ENCODE data around the gene ZC3H18.

Gene ZC3H18

DNA sequence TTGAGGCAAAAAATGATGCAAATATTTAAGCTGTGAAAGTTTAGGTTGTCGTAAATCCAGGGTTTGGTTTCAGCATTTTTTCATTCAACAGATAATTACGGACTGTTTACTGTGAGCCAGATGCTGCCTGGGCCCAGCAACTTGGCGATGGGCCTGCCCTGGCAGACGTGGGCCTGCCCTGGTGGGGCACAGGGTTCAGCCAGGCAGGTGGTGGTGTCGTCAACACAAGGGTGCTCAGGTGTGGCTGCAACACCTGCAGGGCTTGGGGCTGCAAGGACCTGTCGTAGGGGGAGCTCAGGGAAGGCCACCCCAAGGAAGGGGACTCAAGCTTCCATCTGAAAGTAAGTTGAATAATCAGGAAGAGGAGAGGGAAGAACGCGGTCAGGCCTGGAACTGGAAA is 15.1 kb downstream of the ZC3H18 start:
- Histone ChIP-seq H3K27me3 (ENCODE audit: insufficient read depth, poor library complexity, severe bottlenecking) (no peaks in the 10 kb centered on the region), H3K27ac (replicated peaks) (no peak overlapping the region), H3K4me3 (replicated peaks; ENCODE audit: insufficient read depth, low read length) (no peak overlapping the region)
- DNase-seq (ENCODE audit: low read depth in 1 of 2, low spot score in 1 of 2), result no peak
- TF ChIP-seq GABPA (IDR thresholded peaks at IDR 0.05; ENCODE audit: low read depth), result no peak
- TF ChIP-seq, protein P1, sequence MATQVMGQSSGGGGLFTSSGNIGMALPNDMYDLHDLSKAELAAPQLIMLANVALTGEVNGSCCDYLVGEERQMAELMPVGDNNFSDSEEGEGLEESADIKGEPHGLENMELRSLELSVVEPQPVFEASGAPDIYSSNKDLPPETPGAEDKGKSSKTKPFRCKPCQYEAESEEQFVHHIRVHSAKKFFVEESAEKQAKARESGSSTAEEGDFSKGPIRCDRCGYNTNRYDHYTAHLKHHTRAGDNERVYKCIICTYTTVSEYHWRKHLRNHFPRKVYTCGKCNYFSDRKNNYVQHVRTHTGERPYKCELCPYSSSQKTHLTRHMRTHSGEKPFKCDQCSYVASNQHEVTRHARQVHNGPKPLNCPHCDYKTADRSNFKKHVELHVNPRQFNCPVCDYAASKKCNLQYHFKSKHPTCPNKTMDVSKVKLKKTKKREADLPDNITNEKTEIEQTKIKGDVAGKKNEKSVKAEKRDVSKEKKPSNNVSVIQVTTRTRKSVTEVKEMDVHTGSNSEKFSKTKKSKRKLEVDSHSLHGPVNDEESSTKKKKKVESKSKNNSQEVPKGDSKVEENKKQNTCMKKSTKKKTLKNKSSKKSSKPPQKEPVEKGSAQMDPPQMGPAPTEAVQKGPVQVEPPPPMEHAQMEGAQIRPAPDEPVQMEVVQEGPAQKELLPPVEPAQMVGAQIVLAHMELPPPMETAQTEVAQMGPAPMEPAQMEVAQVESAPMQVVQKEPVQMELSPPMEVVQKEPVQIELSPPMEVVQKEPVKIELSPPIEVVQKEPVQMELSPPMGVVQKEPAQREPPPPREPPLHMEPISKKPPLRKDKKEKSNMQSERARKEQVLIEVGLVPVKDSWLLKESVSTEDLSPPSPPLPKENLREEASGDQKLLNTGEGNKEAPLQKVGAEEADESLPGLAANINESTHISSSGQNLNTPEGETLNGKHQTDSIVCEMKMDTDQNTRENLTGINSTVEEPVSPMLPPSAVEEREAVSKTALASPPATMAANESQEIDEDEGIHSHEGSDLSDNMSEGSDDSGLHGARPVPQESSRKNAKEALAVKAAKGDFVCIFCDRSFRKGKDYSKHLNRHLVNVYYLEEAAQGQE (IDR thresholded peaks at IDR 0.05; ENCODE audit: insufficient replicate concordance, low read depth), result no peak
- no peak for TF ChIP-seq POLR2AphosphoS5 (IDR thresholded peaks at IDR 0.05; ENCODE audit: low read depth)
- no peak for TF ChIP-seq SPI1 (IDR thresholded peaks at IDR 0.05; ENCODE audit: borderline replicate concordance, low read depth)
- no peak for TF ChIP-seq CTCF (IDR thresholded peaks at IDR 0.05; ENCODE audit: insufficient read depth, low read length)

- no peak for DNase-seq (ENCODE audit: low read depth in 1 of 2, low spot score in 1 of 2)
- TF ChIP-seq POLR2AphosphoS5 (IDR thresholded peaks at IDR 0.05; ENCODE audit: low read depth), result no peak
- TF ChIP-seq GABPA (IDR thresholded peaks at IDR 0.05; ENCODE audit: low read depth), result no peak
- no peak for TF ChIP-seq SPI1 (IDR thresholded peaks at IDR 0.05; ENCODE audit: borderline replicate concordance, low read depth)
- no peak for TF ChIP-seq CTCF (IDR thresholded peaks at IDR 0.05; ENCODE audit: insufficient read depth, low read length)
- TF ChIP-seq, protein P1 (IDR thresholded peaks at IDR 0.05; ENCODE audit: insufficient replicate concordance, low read depth), result no peak
- no peaks in the 10 kb centered on the region for H3K27me3 ChIP-seq (ENCODE audit: insufficient read depth, poor library complexity, severe bottlenecking)
- H3K4me3 ChIP-seq (replicated peaks; ENCODE audit: insufficient read depth, low read length), result no peak overlapping the region
- no peak overlapping the region for H3K27ac ChIP-seq (replicated peaks)
Observed at GRCh38 chr16:88585927-88586581, 15.9 kb downstream of the ZC3H18 start.

DNA sequence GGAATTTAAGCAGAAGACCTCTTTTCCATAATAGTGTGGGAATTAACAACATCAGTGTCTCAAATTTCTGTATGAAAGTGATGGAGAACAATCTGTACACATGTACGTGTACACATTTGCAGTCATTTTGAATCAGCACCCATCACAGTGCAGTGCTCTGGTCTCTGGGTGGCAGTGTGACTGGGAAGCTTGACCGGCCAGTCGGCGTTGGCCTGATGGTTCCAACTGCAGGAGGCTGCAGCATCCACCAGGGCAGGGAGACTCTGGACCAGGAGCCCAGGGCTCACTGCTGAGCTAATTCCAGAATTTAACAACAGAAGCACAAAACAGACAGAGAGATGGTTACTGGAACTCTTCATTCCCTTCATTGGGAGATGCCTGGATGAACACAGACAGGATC is 17.9 kb downstream of the ZC3H18 start:
- TF ChIP-seq, protein P1 (IDR thresholded peaks at IDR 0.05; ENCODE audit: insufficient replicate concordance, low read depth), result no peak
- TF ChIP-seq GABPA (IDR thresholded peaks at IDR 0.05; ENCODE audit: low read depth), result no peak
- TF ChIP-seq POLR2AphosphoS5 (IDR thresholded peaks at IDR 0.05; ENCODE audit: low read depth), result no peak
- TF ChIP-seq CTCF (IDR thresholded peaks at IDR 0.05; ENCODE audit: insufficient read depth, low read length), result no peak
- TF ChIP-seq SPI1 (IDR thresholded peaks at IDR 0.05; ENCODE audit: borderline replicate concordance, low read depth), result no peak
- H3K4me3 ChIP-seq (replicated peaks; ENCODE audit: insufficient read depth, low read length), result no peak overlapping the region
- DNase-seq (ENCODE audit: low read depth in 1 of 2, low spot score in 1 of 2), result no peak
- H3K27me3 ChIP-seq (ENCODE audit: insufficient read depth, poor library complexity, severe bottlenecking), result no peaks in the 10 kb centered on the region
- no peak overlapping the region for H3K27ac ChIP-seq (replicated peaks)

All from HL-60 (cell line).